ENCODE data around the gene PPFIBP1. TPM values are rescaled to one million over a fixed set of nuclear protein-coding genes. Genes with fewer than 3 reads are reported as not detected.

PPFIBP1 gene
- total and polyA plus RNA-seq, 2 of the 4 experiments (the other 2 are of a cell fraction): 30.4 to 72.2 TPM

- Histone ChIP-seq H3K4ac (ENCODE audit: low read depth, low read length) (no peak overlapping the region), H4K5ac (ENCODE audit: low read depth, low read length) (no peak overlapping the region), H3K79me1 (ENCODE audit: low read depth in 1 of 2, low read length in 2 of 2) (peaks cover 0 to 8% of the 10 kb centered on the region in 2 experiments; a peak in 2 of 4 replicates), H3K36me3 (ENCODE audit: control insufficient read depth, insufficient read depth, low read length) (no peaks in the 10 kb centered on the region), H3K9me3 (ENCODE audit: control insufficient read depth, insufficient read depth, low read length) (no peaks in the 10 kb centered on the region), H2BK120ac (ENCODE audit: low read depth, low read length) (no peak overlapping the region), H3K9ac (ENCODE audit: low read depth, low read length) (no peak overlapping the region), H4K8ac (ENCODE audit: low read depth in 2 of 2, low read length in 2 of 2) (no peak overlapping the region), H2AK9ac (replicated peaks; ENCODE audit: low read depth, low read length, poor library complexity) (no peak overlapping the region), H3K27ac (ENCODE audit: insufficient read depth, low read length) (no peak overlapping the region), H3K4me3 (ENCODE audit: insufficient read depth, low read depth, low read length) (no peak overlapping the region), H2AK5ac (ENCODE audit: low read depth, low read length) (no peak overlapping the region), H2BK15ac (ENCODE audit: low read depth, low read length) (no peak overlapping the region), H3K9me1 (ENCODE audit: insufficient read depth, low read length) (peaks cover 8% of the 10 kb centered on the region), H4K20me1 (ENCODE audit: insufficient read depth, low read length) (no peaks in the 10 kb centered on the region), H2BK20ac (ENCODE audit: low read depth, low read length) (no peak overlapping the region), H2AFZ (replicated peaks; ENCODE audit: low read length, poor library complexity) (no peak overlapping the region), H2BK5ac (ENCODE audit: low read depth, low read length, poor library complexity, severe bottlenecking) (no peak overlapping the region), H3K14ac (replicated peaks; ENCODE audit: low read depth, low read length) (no peak overlapping the region), H3K4me1 (ENCODE audit: control insufficient read depth, insufficient read depth, low read length) (peaks cover 8% of the 10 kb centered on the region), H4K91ac (ENCODE audit: insufficient read depth, low read depth, low read length) (no peak overlapping the region), H3K56ac (ENCODE audit: extremely low read depth, insufficient read depth, low read length) (no peak overlapping the region), H3K23ac (ENCODE audit: low read depth, low read length) (no peak overlapping the region), H3K18ac (ENCODE audit: low read depth, low read length) (no peak overlapping the region), H3K27me3 (ENCODE audit: control insufficient read depth, insufficient read depth, low read length) (no peaks in the 10 kb centered on the region), H3K4me2 (ENCODE audit: low read depth, low read length) (no peak overlapping the region)
- ATAC-seq (ENCODE audit: low read depth): no peak
- in situ Hi-C loops (cut with MboI; ENCODE audit: low sequenced_read_pairs): loop anchor here (5.0 kb wide), 1 partner anchor 75 kb away; no protein-coding TSS in a partner anchor
- dilution Hi-C loops (cut with HindIII; ENCODE audit: low sequenced_read_pairs, unreplicated experiment): no loop called here
- intact Hi-C loops (cut with micrococcal nuclease): no loop called here
- no peak for DNase-seq
- POLR2A ChIA-PET (ENCODE audit: unreplicated experiment): no interaction called here
- BruUV-seq (replicated peaks): no TSS peak
- CTCF ChIA-PET: interaction anchor here (0.7 kb wide), 1 partner anchor 76 kb away, joined by 3 read pairs; no protein-coding TSS in a partner anchor
- peak; percentile 76 for TF ChIP-seq MAFK (IDR thresholded peaks at IDR 0.05; ENCODE audit: low read depth, low read length)
- no peak for TF ChIP-seq RAD21 (IDR thresholded peaks at IDR 0.05; ENCODE audit: low read length)
- TF ChIP-seq POLR2A (IDR thresholded peaks at IDR 0.05; ENCODE audit: low read depth, low read length): no peak
- TF ChIP-seq RCOR1 (IDR thresholded peaks at IDR 0.05; ENCODE audit: insufficient replicate concordance, low read length): no peak
- WGBS, 2 experiments (ENCODE audit: extremely low coverage in 2 of 2, insufficient read length in 1 of 2): no CpG with 5 or more reads among the region's 3 CpGs
Observed at GRCh38 chr12:27517546-27517945, 6.5 kb upstream of the PPFIBP1 start.

Measured in IMR-90 (cell line).